Lung microvascular endothelial cell (primary cell): ENCODE measurements around the gene HTR4. TPM values are rescaled to one million over a fixed set of nuclear protein-coding genes. Genes with fewer than 3 reads are reported as not detected.

Experiments used
- DNase-seq, 2 donors: peaks; one replicate each; pipeline versions ENCODE4 v3.0.0 to v3.0.0-alpha.2; 2010; ENCODE audit warnings: low read depth in 2 of 2
- total RNA-seq: library from RNA; depleted of rRNA; stranded (reverse); fragments of >200 nt; gene quantifications from 2 replicates; pipeline ENCODE4 v1.2.1, GENCODE V29; 2014

Gene HTR4
- total RNA-seq, 1 donor from 2014 or later = not detected

DNA sequence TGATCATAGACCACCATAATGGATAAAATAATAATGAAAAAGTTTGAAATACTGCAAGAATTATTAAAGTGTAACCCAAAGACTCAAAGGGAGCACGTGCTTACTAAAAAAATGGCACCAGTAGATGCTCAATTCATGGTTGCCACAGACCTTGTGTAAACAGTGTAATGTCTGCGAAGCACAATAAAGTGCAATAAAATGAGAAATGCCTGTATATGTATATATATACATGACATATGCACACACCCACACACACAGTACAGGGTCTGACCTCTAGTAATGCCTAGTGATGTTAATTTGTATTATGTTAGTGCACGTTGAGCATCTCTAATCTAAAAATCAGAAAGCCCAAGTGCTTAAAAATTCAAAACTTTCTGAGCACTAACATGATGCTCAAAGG, 218.3 kb downstream of the HTR4 start:
- DNase-seq = no peak

DNA sequence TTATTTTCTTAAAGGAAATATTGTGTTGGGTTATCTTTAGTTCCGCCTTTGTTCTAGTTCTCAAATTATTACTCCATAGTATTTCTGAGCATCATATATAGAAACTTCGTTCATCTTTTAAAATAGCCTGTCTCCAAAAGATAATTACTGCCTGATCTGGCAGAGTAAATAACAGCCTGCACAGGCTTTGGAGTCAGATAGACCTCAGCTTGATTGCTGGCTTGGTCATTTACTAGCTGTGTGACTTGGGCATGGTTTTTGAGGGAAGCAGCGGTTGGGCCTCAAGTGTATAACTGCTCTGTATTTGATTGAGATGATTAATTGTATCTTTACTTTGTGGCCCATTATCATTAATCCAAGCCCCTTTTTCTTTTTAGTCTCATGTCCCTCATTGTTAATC, 220.5 kb downstream of the HTR4 start:
- no peak for DNase-seq

Other genes starting within 250 kb of the HTR4 start
- 5.7 and 9.5 TPM in 2 replicates for gene ADRB2, start 172.1 kb upstream of the HTR4 start, total RNA-seq